ENCODE data around the gene ZNF414.

ZNF414 gene

DNA sequence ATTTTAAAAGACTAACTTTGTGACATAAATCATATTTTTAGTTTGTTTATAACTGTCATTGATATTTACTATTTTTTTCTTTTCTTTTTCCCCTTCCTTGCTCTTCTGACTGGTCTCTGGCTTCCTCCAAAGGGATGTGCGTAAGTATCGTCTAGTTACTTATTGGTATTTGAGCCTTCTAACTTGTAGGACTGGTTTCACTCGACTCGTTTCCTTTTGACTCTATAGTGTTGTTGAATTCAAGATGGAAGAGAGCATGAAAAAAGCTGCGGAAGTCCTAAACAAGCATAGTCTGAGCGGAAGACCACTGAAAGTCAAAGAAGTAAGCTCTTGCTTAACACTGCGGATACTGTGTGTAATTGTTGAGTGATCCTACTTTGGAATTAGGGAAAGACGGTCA lies 50.6 kb downstream of the ZNF414 start:
- H3K4me1 ChIP-seq (ENCODE audit: control insufficient read depth in 1 of 2, insufficient read depth in 1 of 2, low read depth in 1 of 2, low read length in 1 of 2) = peaks cover 2 to 5% of the 10 kb centered on the region in 2 experiments
- H3K27ac ChIP-seq = no peak overlapping the region
- TF ChIP-seq CTCF (IDR thresholded peaks at IDR 0.05) = no peak
- H3K27me3 ChIP-seq = no peaks in the 10 kb centered on the region
- H3K4me3 ChIP-seq (ENCODE audit: low read depth in 1 of 2, low read length in 1 of 2) = no peak overlapping the region
- no peaks in the 10 kb centered on the region for H3K9me3 ChIP-seq
- peaks cover 51% of the 10 kb centered on the region for H3K36me3 ChIP-seq

GRCh38 chr19:8462571-8462970 lies 51.4 kb downstream of the ZNF414 start:
- H3K36me3 ChIP-seq = peaks cover 46% of the 10 kb centered on the region
- H3K9me3 ChIP-seq = no peaks in the 10 kb centered on the region
- no peaks in the 10 kb centered on the region for H3K27me3 ChIP-seq
- TF ChIP-seq CTCF (IDR thresholded peaks at IDR 0.05) = no peak
- no peak overlapping the region for H3K27ac ChIP-seq
- no peak overlapping the region for H3K4me3 ChIP-seq (ENCODE audit: low read depth in 1 of 2, low read length in 1 of 2)
- no peaks in the 10 kb centered on the region for H3K4me1 ChIP-seq (ENCODE audit: control insufficient read depth in 1 of 2, insufficient read depth in 1 of 2, low read depth in 1 of 2, low read length in 1 of 2)

DNA sequence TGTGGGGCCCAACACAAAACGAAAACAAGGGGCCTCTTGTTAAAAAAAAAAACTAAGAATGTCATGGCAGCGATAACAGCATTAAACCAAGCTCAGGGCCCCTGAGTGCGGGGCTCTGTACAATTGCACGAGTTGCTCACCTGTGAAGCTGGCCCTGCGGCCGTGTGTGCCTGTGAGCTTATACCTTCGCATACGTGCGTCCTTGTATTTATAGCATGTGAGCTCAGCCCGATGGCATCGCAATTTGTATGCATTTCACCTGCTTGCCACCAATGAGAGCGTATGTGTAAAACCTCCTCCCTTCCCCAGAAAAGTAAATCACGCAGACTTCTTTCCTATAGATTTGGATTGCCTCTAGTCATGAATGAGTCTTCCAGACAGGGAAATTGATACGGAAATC lies 52.1 kb downstream of the ZNF414 start:
- Histone ChIP-seq H3K27ac (no peak overlapping the region), H3K4me1 (ENCODE audit: control insufficient read depth in 1 of 2, insufficient read depth in 1 of 2, low read depth in 1 of 2, low read length in 1 of 2) (no peaks in the 10 kb centered on the region), H3K36me3 (peaks cover 46% of the 10 kb centered on the region), H3K9me3 (no peaks in the 10 kb centered on the region), H3K27me3 (no peaks in the 10 kb centered on the region), H3K4me3 (ENCODE audit: low read depth in 1 of 2, low read length in 1 of 2) (no peak overlapping the region)
- TF ChIP-seq CTCF (IDR thresholded peaks at IDR 0.05) = no peak

DNA sequence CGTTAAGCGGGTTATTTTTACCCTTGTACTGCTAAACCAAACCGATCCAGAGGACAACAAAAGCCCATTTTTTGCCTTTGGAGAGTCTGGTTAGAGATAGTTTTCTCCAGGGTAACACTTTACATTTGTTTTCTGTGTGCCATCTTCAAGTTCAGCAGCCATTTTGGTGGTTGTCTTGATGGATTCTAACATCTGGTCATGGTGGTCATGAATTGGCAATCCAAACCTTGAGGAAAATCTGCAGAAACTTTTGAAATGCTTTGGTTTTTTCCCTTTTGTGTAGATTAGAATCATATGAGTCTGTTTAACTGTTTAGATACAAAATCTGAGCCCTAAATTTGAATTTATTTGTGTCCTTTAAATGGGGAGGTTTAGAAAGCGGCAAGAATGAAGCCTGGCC lies 52.6 kb downstream of the ZNF414 start:
- TF ChIP-seq CTCF (IDR thresholded peaks at IDR 0.05) = no peak
- Histone ChIP-seq H3K4me1 (ENCODE audit: control insufficient read depth in 1 of 2, insufficient read depth in 1 of 2, low read depth in 1 of 2, low read length in 1 of 2) (no peaks in the 10 kb centered on the region), H3K4me3 (ENCODE audit: low read depth in 1 of 2, low read length in 1 of 2) (no peak overlapping the region), H3K27ac (no peak overlapping the region), H3K36me3 (peaks cover 48% of the 10 kb centered on the region), H3K9me3 (no peaks in the 10 kb centered on the region), H3K27me3 (no peaks in the 10 kb centered on the region)

- no peaks in the 10 kb centered on the region for H3K27me3 ChIP-seq
- no peak for TF ChIP-seq CTCF (IDR thresholded peaks at IDR 0.05)
- H3K4me3 ChIP-seq (ENCODE audit: low read depth in 1 of 2, low read length in 1 of 2) = no peak overlapping the region
- no peaks in the 10 kb centered on the region for H3K9me3 ChIP-seq
- H3K27ac ChIP-seq = no peak overlapping the region
- no peaks in the 10 kb centered on the region for H3K4me1 ChIP-seq (ENCODE audit: control insufficient read depth in 1 of 2, insufficient read depth in 1 of 2, low read depth in 1 of 2, low read length in 1 of 2)
- peaks cover 47% of the 10 kb centered on the region for H3K36me3 ChIP-seq
Measured at GRCh38 chr19:8460516-8461298, 53.3 kb downstream of the ZNF414 start.
